Choroid plexus epithelial cell (primary cell): ENCODE results near the gene NOL4L.

Experiments
- DNase-seq: peaks from one replicate; pipeline ENCODE4 v3.0.0-alpha.2; 2010; ENCODE audit warnings: low read depth
- H3K4me3 ChIP-seq: 2 replicates; pipeline ENCODE4 v1.5.1; 2011; ENCODE audit warnings: low read depth, mild to moderate bottlenecking, control low read depth, low read length, moderate library complexity
- CTCF ChIP-seq: conservative IDR thresholded peaks from 2 replicates; pipeline ENCODE4 v1.5.1; 2011; ENCODE audit warnings: low read depth, mild to moderate bottlenecking, control low read depth, inconsistent platforms, low read length, moderate library complexity

Gene NOL4L

GRCh38 chr20:32539026-32539816 lies 45.9 kb downstream of the NOL4L start:
- H3K4me3 ChIP-seq = no peak overlapping the region
- no peak for TF ChIP-seq CTCF
- DNase-seq = no peak

GRCh38 chr20:32538526-32538939 lies 46.6 kb downstream of the NOL4L start:
- H3K4me3 ChIP-seq = no peak overlapping the region
- no peak for TF ChIP-seq CTCF
- peak; percentile 48 for DNase-seq

GRCh38 chr20:32537657-32538525 lies 47.2 kb downstream of the NOL4L start:
- no peak overlapping the region for H3K4me3 ChIP-seq

GRCh38 chr20:32536851-32537656 lies 48.1 kb downstream of the NOL4L start:
- TF ChIP-seq CTCF = no peak
- peak overlapping the region; percentile 55 for H3K4me3 ChIP-seq
- no peak for DNase-seq

More at GRCh38 chr20:32537657-32538525, 47.2 kb downstream of the NOL4L start:
- no peak for TF ChIP-seq CTCF
- no peak for DNase-seq

- peak overlapping the region; percentile 55 for H3K4me3 ChIP-seq
- TF ChIP-seq CTCF = no peak
- DNase-seq = no peak
Observed at GRCh38 chr20:32535953-32536823, 48.9 kb downstream of the NOL4L start.
